AG09309 (cell line): ENCODE results near the gene GOLGA2.
A peak's percentile ranks its signal among the peaks of the same experiment; 100 is the strongest.

Source experiments
- DNase-seq: peaks from one replicate; pipeline ENCODE4 v3.0.0-alpha.2; 2010; ENCODE audit warnings: low read depth
- H3K4me3 ChIP-seq: 2 replicates; pipeline ENCODE4 v1.5.1; 2011; ENCODE audit warnings: mild to moderate bottlenecking, low read depth, low read length, moderate library complexity; ENCODE audit not compliant: control insufficient read depth
- CTCF ChIP-seq: IDR thresholded peaks from 2 replicates; pipeline ENCODE4 v1.5.1; 2011; ENCODE audit warnings: mild to moderate bottlenecking, low read depth, low read length, inconsistent platforms; ENCODE audit not compliant: insufficient read depth, control insufficient read depth; ENCODE audit errors: missing control alignments

The GOLGA2 gene

GRCh38 chr9:128321879-128322403 is 46.1 kb upstream of the GOLGA2 start:
- peak overlapping the region; percentile 92 for H3K4me3 ChIP-seq
- no peak for DNase-seq
- no peak for TF ChIP-seq CTCF

GRCh38 chr9:128321343-128321742 is 45.5 kb upstream of the GOLGA2 start:
- H3K4me3 ChIP-seq = peak overlapping the region; percentile 92
- no peak for DNase-seq
- TF ChIP-seq CTCF = no peak

GRCh38 chr9:128317629-128318028 is 41.8 kb upstream of the GOLGA2 start:
- no peak overlapping the region for H3K4me3 ChIP-seq
- DNase-seq = no peak
- no peak for TF ChIP-seq CTCF

GRCh38 chr9:128316421-128316820 is 40.6 kb upstream of the GOLGA2 start:
- no peak for TF ChIP-seq CTCF
- H3K4me3 ChIP-seq = no peak overlapping the region
- DNase-seq = no peak

GRCh38 chr9:128314697-128315096 is 38.9 kb upstream of the GOLGA2 start:
- DNase-seq = no peak
- no peak overlapping the region for H3K4me3 ChIP-seq
- TF ChIP-seq CTCF = no peak

GRCh38 chr9:128310461-128310860 is 34.7 kb upstream of the GOLGA2 start:
- H3K4me3 ChIP-seq = no peak overlapping the region
- DNase-seq = no peak
- TF ChIP-seq CTCF = no peak

GRCh38 chr9:128309551-128309950 is 33.7 kb upstream of the GOLGA2 start:
- DNase-seq = no peak
- TF ChIP-seq CTCF = no peak
- H3K4me3 ChIP-seq = no peak overlapping the region
